A549 (cell line): Measurements from ENCODE around the gene ACP4. TPM values are rescaled to one million over a fixed set of nuclear protein-coding genes. Genes with fewer than 3 reads are reported as not detected.
"Not testable (repeated sequence)": the region's sequence is repeated elsewhere in the genome, so short reads cannot be mapped to it uniquely, and the experiment has no call there.

Experiments
- ATAC-seq, 2 experiments: fragments of 200-7000 bp in 1 of 2; fragments of >200 bp in 1 of 2; cut with Nextera tagmentation in 1 of 2; cut with Tn5 transposase in 1 of 2; 3 replicates each; pipeline versions ENCODE4 v1.8.0 to v1.9.1; 2018 to 2020; ENCODE audit warnings: mild to moderate bottlenecking in 1 of 2, moderate library complexity in 1 of 2
- CTCF ChIA-PET: fragments of 300-600 bp; sonication (Branson Sonifier 250); formaldehyde crosslinking; extraction: SDS; loops from one replicate; lab custom pipeline; 2021; ENCODE audit warnings: antibody characterized with exemption, inconsistent platforms; lab: Yijun Ruan, JAX
- POLR2A ChIA-PET: fragments of 350-600 bp; formaldehyde crosslinking; extraction: SDS; loops from one replicate; lab custom pipeline; 2021; ENCODE audit warnings: antibody characterized with exemption, inconsistent platforms; lab: Yijun Ruan, JAX
- DNase-seq, 2 experiments: peaks; one replicate each; pipeline versions ENCODE4 v3.0.0 to v3.0.0-alpha.2; 2011 to 2016; ENCODE audit warnings: low read depth in 1 of 2, low spot score in 1 of 2
- FAIRE-seq: peaks from 2 replicates; lab custom pipeline; 2011; peaks lifted over from hg19 to GRCh38; lab: Jason Lieb, UNC
- H3K27ac ChIP-seq, 2 experiments: fragments of >200 bp; sonication (Bioruptor Twin); formaldehyde crosslinking; 3 replicates each; pipeline ENCODE4 v1.5.1; 2016 to 2017
- H3K4me1 ChIP-seq: fragments of >200 bp; sonication (Bioruptor Twin); formaldehyde crosslinking; 3 replicates; pipeline ENCODE4 v1.6.1; 2016
- H3K4me2 ChIP-seq: fragments of >200 bp; sonication (Bioruptor Twin); formaldehyde crosslinking; 3 replicates; pipeline ENCODE4 v1.6.1; 2016
- H3K4me3 ChIP-seq: fragments of >200 bp; sonication (Bioruptor Twin); formaldehyde crosslinking; 3 replicates; pipeline ENCODE4 v1.5.1; 2016
- H3K9me3 ChIP-seq: fragments of >200 bp; sonication (Bioruptor Twin); formaldehyde crosslinking; 3 replicates; pipeline ENCODE4 v1.6.1; 2016
- CEBPB ChIP-seq, 2 experiments: fragments of >200 bp in 1 of 2; sonication (Bioruptor Twin) in 1 of 2; formaldehyde crosslinking in 1 of 2; IDR thresholded peaks; 2 replicates each; pipeline ENCODE4 v1.6.1; 2012 to 2016
- CHD2 ChIP-seq: fragments of 150-350 bp; IDR thresholded peaks from 2 replicates; pipeline ENCODE4 v1.6.1; 2014; ENCODE audit warnings: low read length; ENCODE audit not compliant: partially characterized antibody
- EHMT2 ChIP-seq: fragments of 200-600 bp; sonication (generic); IDR thresholded peaks from 2 replicates; pipeline ENCODE4 v1.6.1; 2016; ENCODE audit warnings: antibody characterized with exemption, low read depth, mild to moderate bottlenecking, moderate library complexity
- EP300 ChIP-seq, 2 experiments: fragments of >200 bp; sonication (Bioruptor Twin); formaldehyde crosslinking; IDR thresholded peaks; 2 replicates in 1 of 2; 3 replicates in 1 of 2; pipeline ENCODE4 v1.6.1; 2016 to 2017
- FOXS1 ChIP-seq: fragments of 250-450 bp; sonication (Bioruptor Pico); IDR thresholded peaks from 2 replicates; pipeline ENCODE4 v1.5.0; 2020; ENCODE audit warnings: mild to moderate bottlenecking, moderate library complexity
- GATA3 ChIP-seq: IDR thresholded peaks from 2 replicates; pipeline ENCODE4 v1.6.1; 2012; ENCODE audit warnings: borderline replicate concordance
- HDAC2 ChIP-seq: fragments of 200-600 bp; sonication (generic); IDR thresholded peaks from 2 replicates; pipeline ENCODE4 v1.6.1; 2016
- HEYL ChIP-seq: fragments of 250-450 bp; sonication (Bioruptor Pico); IDR thresholded peaks from 2 replicates; pipeline ENCODE4 v1.8.0; 2021; ENCODE audit warnings: mild to moderate bottlenecking, moderate library complexity
- HOXB13 ChIP-seq: fragments of 250-450 bp; sonication (Bioruptor Pico); IDR thresholded peaks from 2 replicates; pipeline ENCODE4 v1.5.0; 2020; ENCODE audit warnings: low read depth, mild to moderate bottlenecking, moderate library complexity
- JUN ChIP-seq, 2 experiments: fragments of >200 bp; sonication (Bioruptor Twin); formaldehyde crosslinking; IDR thresholded peaks; 2 replicates in 1 of 2; 3 replicates in 1 of 2; pipeline ENCODE4 v1.6.1; 2016 to 2017
- JUNB ChIP-seq: fragments of >200 bp; sonication (Bioruptor Twin); formaldehyde crosslinking; IDR thresholded peaks from 2 replicates; pipeline ENCODE4 v1.6.1; 2016
- KDM5A ChIP-seq: fragments of 200-600 bp; sonication (generic); IDR thresholded peaks from 2 replicates; pipeline ENCODE4 v1.6.1; 2016; ENCODE audit warnings: antibody characterized with exemption, mild to moderate bottlenecking
- MAFK ChIP-seq: fragments of 450-650 bp; IDR thresholded peaks from 2 replicates; pipeline ENCODE4 v1.6.1; 2014; ENCODE audit not compliant: partially characterized antibody
- MAZ ChIP-seq: fragments of 150-350 bp; IDR thresholded peaks from 2 replicates; pipeline ENCODE4 v1.6.1; 2014; ENCODE audit warnings: antibody characterized with exemption, low read depth, low read length, borderline replicate concordance
- NPAS2 ChIP-seq: fragments of 250-450 bp; sonication (Bioruptor Pico); IDR thresholded peaks from 2 replicates; pipeline ENCODE4 v1.8.0; 2022; ENCODE audit warnings: mild to moderate bottlenecking, moderate library complexity, borderline replicate concordance
- NR3C1 ChIP-seq: fragments of >200 bp; sonication (Bioruptor Twin); formaldehyde crosslinking; IDR thresholded peaks from 3 replicates; pipeline ENCODE4 v1.6.1; 2017
- PHF8 ChIP-seq: fragments of 200-600 bp; sonication (generic); IDR thresholded peaks from 2 replicates; pipeline ENCODE4 v1.6.1; 2016; ENCODE audit warnings: low read depth, mild to moderate bottlenecking, antibody characterized with exemption, moderate library complexity, borderline replicate concordance
- POLR2A ChIP-seq: IDR thresholded peaks from 2 replicates; pipeline ENCODE4 v1.6.1; 2012; ENCODE audit warnings: mild to moderate bottlenecking, low read length
- RAD21 ChIP-seq, 2 experiments: fragments of >200 bp in 1 of 2; sonication (Bioruptor Twin) in 1 of 2; formaldehyde crosslinking in 1 of 2; IDR thresholded peaks in 1 of 2; conservative IDR thresholded peaks in 1 of 2; 2 replicates in 1 of 2; 3 replicates in 1 of 2; pipeline ENCODE4 v1.6.1; 2012 to 2018; ENCODE audit warnings: inconsistent platforms in 1 of 2
- TP53 ChIP-seq: fragments of 250-450 bp; sonication (Bioruptor Pico); IDR thresholded peaks from 2 replicates; pipeline ENCODE4 v1.5.0; 2021; ENCODE audit warnings: mild to moderate bottlenecking, moderate library complexity
- ZNF302 ChIP-seq: fragments of 250-450 bp; sonication (Bioruptor Pico); IDR thresholded peaks from 2 replicates; pipeline ENCODE4 v1.9.0; 2021; ENCODE audit warnings: inconsistent platforms, mild to moderate bottlenecking, moderate library complexity
- ZSCAN20 ChIP-seq: fragments of 250-450 bp; sonication (Bioruptor Pico); IDR thresholded peaks from 2 replicates; pipeline ENCODE4 v1.8.0; 2022; ENCODE audit warnings: mild to moderate bottlenecking, moderate library complexity
- WGBS: methylation state at CpG from one replicate; pipeline ENCODE4 v1.1.6; 2017; ENCODE audit errors: missing lambda C conversion rate; 5-methylcytosine and 5-hydroxymethylcytosine counted together
- polyA plus RNA-seq, 4 experiments: library from polyadenylated mRNA; depleted of rRNA in 3 of 4; stranded (reverse); fragments of >200 nt; fragmentation: RNase III in 1 of 4; extraction: RNeasy Plus Mini Kit Qiagen cat#74134 plus additional on column Dnase treatment in 1 of 4; gene quantifications; 2 replicates in 3 of 4; 3 replicates in 1 of 4; pipeline ENCODE4 v1.2.3, GENCODE V29; 2011 to 2017
- TF ChIP-seq, protein P1 (sequence below): fragments of 250-450 bp; sonication (Bioruptor Pico); IDR thresholded peaks from 2 replicates; pipeline ENCODE4 v1.5.0; 2020; ENCODE audit warnings: low read depth, mild to moderate bottlenecking, moderate library complexity
- TF ChIP-seq, protein P2 (sequence below): IDR thresholded peaks from 2 replicates; pipeline ENCODE4 v1.6.1; 2012

Gene ACP4
- polyA plus RNA-seq, 2 of the 4 experiments (the other 2 are of a cell fraction), result not detected

DNA sequence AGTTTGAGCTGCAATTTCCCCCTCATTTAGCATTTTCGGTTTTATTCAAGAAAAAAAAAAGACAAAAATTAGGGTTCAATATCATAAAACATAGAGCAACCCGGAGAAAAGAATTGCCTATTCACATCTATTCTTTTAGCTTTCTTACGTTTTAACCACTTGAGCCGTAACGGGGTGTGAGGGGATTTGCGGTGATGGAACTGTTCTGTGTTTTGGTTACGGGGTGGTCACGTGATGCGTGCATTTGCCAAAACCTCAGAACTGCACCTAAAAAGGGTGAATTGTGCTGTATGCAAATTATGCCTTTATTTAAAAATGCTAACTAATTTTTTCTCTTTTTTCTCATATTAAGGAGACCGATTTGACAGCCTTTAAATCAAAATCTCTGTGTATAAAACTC lies 45.0 kb upstream of the ACP4 start:
- 52% methylated on average over 10 of the region's 10 CpGs for WGBS
- H3K4me1 ChIP-seq, result peaks cover 6% of the 10 kb centered on the region; the same call in 1 of the 3 replicates

DNA sequence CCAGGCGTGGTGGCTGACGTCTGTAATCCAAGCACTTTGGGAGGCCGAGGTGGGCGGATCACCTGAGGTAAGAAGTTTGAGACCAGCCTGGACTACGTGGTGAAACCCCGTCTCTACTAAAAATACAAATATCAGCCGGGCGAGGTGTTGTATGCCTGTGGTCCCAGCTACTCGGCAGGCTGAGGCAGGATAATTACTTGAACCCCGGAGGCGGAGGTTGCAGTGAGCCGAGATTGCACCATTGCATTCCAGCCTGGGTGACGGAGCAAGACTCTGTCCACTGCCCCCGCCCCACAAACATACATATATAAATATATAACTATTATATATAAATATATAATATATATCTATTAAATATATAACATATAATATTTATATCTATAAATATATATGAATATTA lies 43.1 kb upstream of the ACP4 start:
- 86% methylated on average over 14 of the region's 14 CpGs for WGBS
- CTCF ChIA-PET, result interaction anchor here (0.7 kb wide), 1 partner anchor 18 kb away, joined by 3 read pairs; no protein-coding TSS in a partner anchor
- H3K4me1 ChIP-seq, H3K9me3 ChIP-seq, FAIRE-seq, DNase-seq, ATAC-seq, H3K4me2 ChIP-seq, POLR2A ChIA-PET, H3K4me3 ChIP-seq, H3K27ac ChIP-seq: not testable (repeated sequence)

More for the DNA sequence above, 45.0 kb upstream of the ACP4 start:
- Histone ChIP-seq H3K4me3 (no peak overlapping the region), H3K9me3 (no peaks in the 10 kb centered on the region), H3K27ac (no peak overlapping the region), H3K4me2 (no peak overlapping the region)
- ChIA-PET CTCF (interaction anchor here (0.7 to 4.2 kb wide), 4 partner anchors 14 to 497 kb away, joined by 3 to 24 read pairs (median 4); partner anchors contain the start of gene CLEC11A), POLR2A (interaction anchor here (1.1 kb wide), 1 partner anchor 20 kb away, joined by 4 read pairs; no protein-coding TSS in a partner anchor)
- TF ChIP-seq, protein P1, sequence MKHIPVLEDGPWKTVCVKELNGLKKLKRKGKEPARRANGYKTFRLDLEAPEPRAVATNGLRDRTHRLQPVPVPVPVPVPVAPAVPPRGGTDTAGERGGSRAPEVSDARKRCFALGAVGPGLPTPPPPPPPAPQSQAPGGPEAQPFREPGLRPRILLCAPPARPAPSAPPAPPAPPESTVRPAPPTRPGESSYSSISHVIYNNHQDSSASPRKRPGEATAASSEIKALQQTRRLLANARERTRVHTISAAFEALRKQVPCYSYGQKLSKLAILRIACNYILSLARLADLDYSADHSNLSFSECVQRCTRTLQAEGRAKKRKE (CRISPR knock-in tag), result no peak
- TF ChIP-seq FOXS1 (CRISPR knock-in tag) (no peak), MAZ (no peak), PHF8 (no peak), NPAS2 (no peak), EHMT2 (no peak), JUNB (no peak), CHD2 (no peak), ZNF302 (CRISPR knock-in tag) (no peak), GATA3 (no peak), EP300 (IDR thresholded peaks at IDR 0.05) (no peak), HOXB13 (CRISPR knock-in tag) (no peak)
- TF ChIP-seq, protein P2, sequence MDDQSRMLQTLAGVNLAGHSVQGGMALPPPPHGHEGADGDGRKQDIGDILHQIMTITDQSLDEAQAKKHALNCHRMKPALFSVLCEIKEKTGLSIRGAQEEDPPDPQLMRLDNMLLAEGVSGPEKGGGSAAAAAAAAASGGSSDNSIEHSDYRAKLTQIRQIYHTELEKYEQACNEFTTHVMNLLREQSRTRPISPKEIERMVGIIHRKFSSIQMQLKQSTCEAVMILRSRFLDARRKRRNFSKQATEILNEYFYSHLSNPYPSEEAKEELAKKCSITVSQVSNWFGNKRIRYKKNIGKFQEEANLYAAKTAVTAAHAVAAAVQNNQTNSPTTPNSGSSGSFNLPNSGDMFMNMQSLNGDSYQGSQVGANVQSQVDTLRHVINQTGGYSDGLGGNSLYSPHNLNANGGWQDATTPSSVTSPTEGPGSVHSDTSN, result no peak
- DNase-seq (no peak), ATAC-seq (no peak), FAIRE-seq (no peak)

DNA sequence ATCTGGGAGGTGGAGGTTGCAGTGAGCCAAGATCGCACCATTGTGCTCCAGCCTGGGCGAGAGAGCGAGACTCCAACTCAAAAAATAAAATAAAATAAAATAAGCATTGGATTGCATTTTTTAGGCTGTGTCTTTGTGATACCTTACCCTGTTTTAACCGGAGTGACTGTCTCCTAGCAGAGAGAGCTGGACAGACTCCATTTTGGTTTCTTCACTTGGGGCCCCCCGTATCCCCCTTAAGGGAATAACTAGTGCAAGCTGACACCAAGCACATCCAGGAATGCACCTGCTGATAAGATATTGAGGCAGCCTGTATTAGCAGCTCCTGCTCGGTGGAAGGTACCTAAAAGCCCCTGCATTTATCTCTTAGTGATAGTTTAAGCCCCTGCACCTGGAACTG lies 40.7 kb upstream of the ACP4 start:
- 66% methylated on average over 6 of the region's 6 CpGs for WGBS
- Histone ChIP-seq H3K4me3 (no peak overlapping the region), H3K4me1 (peaks cover 6% of the 10 kb centered on the region; the same call in 1 of the 3 replicates), H3K27ac (no peak overlapping the region), H3K4me2 (no peak overlapping the region), H3K9me3 (no peaks in the 10 kb centered on the region)
- ATAC-seq (no peak), FAIRE-seq (no peak), DNase-seq (no peak)
- ChIA-PET CTCF (interaction anchor here (1.0 to 2.9 kb wide), 6 partner anchors 10 to 212 kb away, joined by 3 to 17 read pairs (median 4); no protein-coding TSS in a partner anchor), POLR2A (interaction anchor here (1.6 kb wide), 1 partner anchor 25 kb away, joined by 4 read pairs; no protein-coding TSS in a partner anchor)
- no peak for TF ChIP-seq HDAC2
- TF ChIP-seq POLR2A, result no peak
- no peak for TF ChIP-seq RAD21 (conservative IDR thresholded peaks at IDR 0.05 in 1 of 2, IDR thresholded peaks at IDR 0.05 in 1 of 2)
- no peak for TF ChIP-seq CEBPB (IDR thresholded peaks at IDR 0.05)
- TF ChIP-seq NR3C1, result no peak
- TF ChIP-seq HEYL (CRISPR knock-in tag), result no peak
- no peak for TF ChIP-seq JUN (IDR thresholded peaks at IDR 0.05)
- no peak for TF ChIP-seq MAFK
- no peak for TF ChIP-seq ZSCAN20
- TF ChIP-seq KDM5A, result no peak
- no peak for TF ChIP-seq TP53 (CRISPR knock-in tag)
